ENCODE data around the gene PIK3R2.

The PIK3R2 gene

GRCh38 chr19:18174983-18175382, 22.0 kb downstream of the PIK3R2 start:
- no peak for DNase-seq

- DNase-seq, result no peak
Observed at GRCh38 chr19:18176367-18177310, 23.7 kb downstream of the PIK3R2 start.

- DNase-seq, result no peak
Observed at GRCh38 chr19:18179957-18180356, 27.0 kb downstream of the PIK3R2 start.

GRCh38 chr19:18183529-18183928, 30.6 kb downstream of the PIK3R2 start:
- DNase-seq, result no peak

- no peak for DNase-seq
Observed at GRCh38 chr19:18185538-18185937, 32.6 kb downstream of the PIK3R2 start.

- DNase-seq, result no peak
Observed at GRCh38 chr19:18190278-18190677, 37.3 kb downstream of the PIK3R2 start.

GRCh38 chr19:18191640-18192062, 38.7 kb downstream of the PIK3R2 start:
- DNase-seq, result no peak

- peak; percentile 98 for DNase-seq
Observed at GRCh38 chr19:18192673-18193387, 39.9 kb downstream of the PIK3R2 start, which contains the start of gene MPV17L2. Gene MPV17L2, plus strand, starts transcription at chr19:18193218. Its CDS starts 64 bp downstream, at chr19:18193282.

GRCh38 chr19:18193388-18194180, 40.6 kb downstream of the PIK3R2 start:
- DNase-seq, result peak; percentile 41 to 46

GRCh38 chr19:18194181-18194530, 41.2 kb downstream of the PIK3R2 start:
- no peak for DNase-seq

- DNase-seq, result peak; percentile 51 to 61
Observed at GRCh38 chr19:18194554-18195238, 41.7 kb downstream of the PIK3R2 start.

GRCh38 chr19:18196511-18196845, 43.5 kb downstream of the PIK3R2 start:
- DNase-seq, result no peak

GRCh38 chr19:18197306-18197705, 44.3 kb downstream of the PIK3R2 start:
- no peak for DNase-seq

GRCh38 chr19:18197941-18198340, 45.0 kb downstream of the PIK3R2 start:
- DNase-seq, result no peak

- no peak for DNase-seq
Observed at GRCh38 chr19:18198374-18198773, 45.4 kb downstream of the PIK3R2 start.

- no peak for DNase-seq
Observed at GRCh38 chr19:18202397-18202777, 49.4 kb downstream of the PIK3R2 start.

GRCh38 chr19:18202778-18203407, 49.9 kb downstream of the PIK3R2 start:
- peak; percentile 47 to 54 for DNase-seq

GRCh38 chr19:18203408-18203862, 50.5 kb downstream of the PIK3R2 start:
- no peak for DNase-seq

GRCh38 chr19:18203863-18204393, 51.0 kb downstream of the PIK3R2 start, which contains the start of gene RAB3A:
Gene RAB3A, minus strand, starts transcription at chr19:18204042. Its CDS starts 1,302 bp downstream, at chr19:18202740.
- DNase-seq, result peak; percentile 99 to 100

- DNase-seq, result peak in 1 of 2 experiments; percentile 78
Observed at GRCh38 chr19:18204394-18205199, 51.6 kb downstream of the PIK3R2 start.
